ENCODE data around the gene CETN3.
A peak's percentile ranks its signal among the peaks of the same experiment; 100 is the strongest.

Gene CETN3

DNA sequence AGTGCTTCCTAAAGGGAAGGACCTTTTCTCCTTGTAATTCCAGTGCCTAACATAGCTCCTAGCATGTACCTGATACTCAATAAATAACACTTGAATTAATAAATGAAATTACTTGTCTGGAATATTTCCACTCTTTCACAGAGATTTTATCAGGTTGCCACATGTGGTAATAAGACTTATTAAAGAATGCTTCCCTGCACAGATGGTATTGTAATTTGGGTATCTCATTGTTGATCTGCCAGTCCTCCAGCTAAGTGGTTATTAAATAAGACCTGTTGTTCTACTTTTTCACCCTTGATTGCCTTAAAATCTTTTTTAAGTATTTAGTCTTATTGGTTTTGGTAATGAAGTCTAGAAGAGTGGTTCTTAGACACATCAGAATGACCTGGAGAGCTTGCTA lies 28.1 kb upstream of the CETN3 start:
- H3K23ac ChIP-seq (ENCODE audit: low read length) = no peak overlapping the region

DNA sequence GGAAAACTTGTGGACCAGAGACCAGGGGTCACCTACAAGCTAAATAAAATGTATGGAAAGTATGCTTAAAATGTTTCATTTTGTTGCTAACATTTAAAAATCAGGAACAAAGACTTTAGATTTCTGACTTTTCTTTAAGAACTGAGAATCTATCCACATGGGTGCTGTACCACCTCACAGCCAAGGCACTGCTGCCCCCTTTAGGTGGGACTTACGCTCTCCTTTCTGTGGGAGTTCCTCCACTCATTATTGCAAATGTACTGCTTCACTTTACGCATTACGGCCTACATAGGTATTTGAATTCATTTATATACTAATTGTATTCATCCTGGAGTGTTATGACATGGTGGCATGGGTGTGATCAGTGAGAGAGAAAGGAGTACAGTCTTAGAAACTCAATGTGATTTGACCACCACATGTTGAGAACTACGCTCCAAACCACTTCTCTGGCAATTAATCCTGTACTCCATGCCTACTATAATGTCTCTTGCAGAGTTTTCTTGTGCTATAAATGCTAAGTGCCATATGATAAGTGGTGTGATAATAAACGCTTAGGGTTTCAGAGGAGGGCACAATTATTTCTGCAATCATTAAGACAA lies 24.7 kb upstream of the CETN3 start:
- no CpG with 5 or more reads among the region's 5 CpGs for WGBS (ENCODE audit: extremely low coverage, insufficient coverage, insufficient read length)
- Histone ChIP-seq H3K79me1 (ENCODE audit: low read length) (no peaks in the 10 kb centered on the region), H3K27me3 (ENCODE audit: insufficient read depth, low read length) (no peaks in the 10 kb centered on the region), H3K14ac (ENCODE audit: low read length) (no peak overlapping the region), H3K4me3 (ENCODE audit: low read depth, low read length) (no peak overlapping the region), H4K12ac (ENCODE audit: low read depth, low read length) (no peak overlapping the region), H3K9ac (ENCODE audit: low read length) (no peak overlapping the region), H3K9me3 (ENCODE audit: insufficient read depth, low read depth, low read length) (no peaks in the 10 kb centered on the region), H4K8ac (ENCODE audit: low read depth, low read length) (no peak overlapping the region), H2BK5ac (ENCODE audit: low read depth, low read length, poor library complexity) (no peak overlapping the region), H4K91ac (ENCODE audit: low read depth, low read length) (no peak overlapping the region), H3K18ac (ENCODE audit: low read length) (no peak overlapping the region), H2AK5ac (ENCODE audit: low read length) (no peak overlapping the region), H2BK120ac (ENCODE audit: insufficient read depth, low read length, poor library complexity) (no peak overlapping the region), H3K4me2 (ENCODE audit: low read length) (no peak overlapping the region), H2BK12ac (ENCODE audit: low read length) (no peak overlapping the region), H3K23ac (ENCODE audit: low read length) (no peak overlapping the region), H3K79me2 (ENCODE audit: control insufficient read depth, insufficient read depth, low read length, poor library complexity) (no peaks in the 10 kb centered on the region), H3K4me1 (ENCODE audit: control insufficient read depth in 1 of 2, insufficient read depth in 2 of 2, low read length in 2 of 2) (no peaks in the 10 kb centered on the region), H2AFZ (ENCODE audit: insufficient read depth, low read length, poor library complexity) (no peak overlapping the region), H3K4ac (ENCODE audit: low read depth, low read length) (no peak overlapping the region), H3K27ac (ENCODE audit: low read depth, low read length) (no peak overlapping the region), H3K36me3 (ENCODE audit: control insufficient read depth in 1 of 2, insufficient read depth in 2 of 2, low read length in 2 of 2) (no peaks in the 10 kb centered on the region)
- DNase-seq = peak; percentile 25 to 70

More for the DNA sequence above, 28.1 kb upstream of the CETN3 start:
- no peak overlapping the region for H2BK5ac ChIP-seq (ENCODE audit: low read depth, low read length, poor library complexity)
- no peak overlapping the region for H3K9ac ChIP-seq (ENCODE audit: low read length)
- H2AFZ ChIP-seq (ENCODE audit: insufficient read depth, low read length, poor library complexity) = no peak overlapping the region
- H2BK120ac ChIP-seq (ENCODE audit: insufficient read depth, low read length, poor library complexity) = no peak overlapping the region
- no peaks in the 10 kb centered on the region for H3K36me3 ChIP-seq (ENCODE audit: control insufficient read depth in 1 of 2, insufficient read depth in 2 of 2, low read length in 2 of 2)
- no peak overlapping the region for H3K4me2 ChIP-seq (ENCODE audit: low read length)
- no peak overlapping the region for H4K91ac ChIP-seq (ENCODE audit: low read depth, low read length)
- H2BK12ac ChIP-seq (ENCODE audit: low read length) = no peak overlapping the region
- no peak overlapping the region for H3K27ac ChIP-seq (ENCODE audit: low read depth, low read length)
- H3K79me2 ChIP-seq (ENCODE audit: control insufficient read depth, insufficient read depth, low read length, poor library complexity) = no peaks in the 10 kb centered on the region
- no peak overlapping the region for H3K18ac ChIP-seq (ENCODE audit: low read length)
- H3K27me3 ChIP-seq (ENCODE audit: insufficient read depth, low read length) = no peaks in the 10 kb centered on the region
- H4K12ac ChIP-seq (ENCODE audit: low read depth, low read length) = no peak overlapping the region
- H3K9me3 ChIP-seq (ENCODE audit: insufficient read depth, low read depth, low read length) = no peaks in the 10 kb centered on the region
- no peak for DNase-seq
- no peak overlapping the region for H3K14ac ChIP-seq (ENCODE audit: low read length)
- H3K4me3 ChIP-seq (ENCODE audit: low read depth, low read length) = no peak overlapping the region
- no peak overlapping the region for H3K4ac ChIP-seq (ENCODE audit: low read depth, low read length)
- H3K79me1 ChIP-seq (ENCODE audit: low read length) = peaks cover 1% of the 10 kb centered on the region
- H2AK5ac ChIP-seq (ENCODE audit: low read length) = no peak overlapping the region
- H4K8ac ChIP-seq (ENCODE audit: low read depth, low read length) = no peak overlapping the region
- no peaks in the 10 kb centered on the region for H3K4me1 ChIP-seq (ENCODE audit: control insufficient read depth in 1 of 2, insufficient read depth in 2 of 2, low read length in 2 of 2)

DNA sequence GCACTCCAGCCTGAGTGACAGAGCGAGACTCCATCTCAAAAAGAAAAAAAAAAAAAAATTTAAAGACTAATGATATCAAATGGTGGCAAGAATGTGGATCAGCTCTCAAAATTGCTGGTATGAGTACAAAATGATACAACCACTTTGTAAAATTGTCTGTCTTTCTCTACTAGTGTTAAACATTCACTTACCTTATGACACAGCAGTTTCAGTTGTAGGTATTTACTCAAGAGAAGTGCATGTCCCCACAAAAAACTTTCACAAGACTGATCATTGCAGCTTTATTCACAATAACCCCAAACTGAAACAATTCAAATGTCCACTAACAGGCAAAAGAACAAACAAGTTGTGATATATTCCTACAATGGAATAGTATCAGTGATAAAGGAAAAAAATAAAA lies 14.7 kb upstream of the CETN3 start:
- no peak overlapping the region for H3K27ac ChIP-seq (ENCODE audit: low read depth, low read length)
- H2AFZ ChIP-seq (ENCODE audit: insufficient read depth, low read length, poor library complexity) = no peak overlapping the region
- H2BK12ac ChIP-seq (ENCODE audit: low read length) = no peak overlapping the region
- no peak overlapping the region for H2AK5ac ChIP-seq (ENCODE audit: low read length)
- no peak overlapping the region for H3K4me3 ChIP-seq (ENCODE audit: low read depth, low read length)
- no peak overlapping the region for H3K9ac ChIP-seq (ENCODE audit: low read length)
- H3K79me1 ChIP-seq (ENCODE audit: low read length) = no peaks in the 10 kb centered on the region
- no CpG with 5 or more reads among the region's 1 CpG for WGBS (ENCODE audit: extremely low coverage, insufficient coverage, insufficient read length)
- no peak overlapping the region for H3K4me2 ChIP-seq (ENCODE audit: low read length)
- no peak for DNase-seq
- no peak overlapping the region for H4K91ac ChIP-seq (ENCODE audit: low read depth, low read length)
- no peak overlapping the region for H3K18ac ChIP-seq (ENCODE audit: low read length)
- H3K23ac ChIP-seq (ENCODE audit: low read length) = no peak overlapping the region
- no peaks in the 10 kb centered on the region for H3K27me3 ChIP-seq (ENCODE audit: insufficient read depth, low read length)
- no peak overlapping the region for H2BK5ac ChIP-seq (ENCODE audit: low read depth, low read length, poor library complexity)
- no peaks in the 10 kb centered on the region for H3K79me2 ChIP-seq (ENCODE audit: control insufficient read depth, insufficient read depth, low read length, poor library complexity)
- no peaks in the 10 kb centered on the region for H3K36me3 ChIP-seq (ENCODE audit: control insufficient read depth in 1 of 2, insufficient read depth in 2 of 2, low read length in 2 of 2)
- no peak overlapping the region for H2BK120ac ChIP-seq (ENCODE audit: insufficient read depth, low read length, poor library complexity)
- H3K14ac ChIP-seq (ENCODE audit: low read length) = no peak overlapping the region
- H4K8ac ChIP-seq (ENCODE audit: low read depth, low read length) = no peak overlapping the region
- H3K4ac ChIP-seq (ENCODE audit: low read depth, low read length) = no peak overlapping the region
- no peak overlapping the region for H4K12ac ChIP-seq (ENCODE audit: low read depth, low read length)
- H3K4me1 ChIP-seq (ENCODE audit: control insufficient read depth in 1 of 2, insufficient read depth in 2 of 2, low read length in 2 of 2) = no peaks in the 10 kb centered on the region
- no peaks in the 10 kb centered on the region for H3K9me3 ChIP-seq (ENCODE audit: insufficient read depth, low read depth, low read length)

DNA sequence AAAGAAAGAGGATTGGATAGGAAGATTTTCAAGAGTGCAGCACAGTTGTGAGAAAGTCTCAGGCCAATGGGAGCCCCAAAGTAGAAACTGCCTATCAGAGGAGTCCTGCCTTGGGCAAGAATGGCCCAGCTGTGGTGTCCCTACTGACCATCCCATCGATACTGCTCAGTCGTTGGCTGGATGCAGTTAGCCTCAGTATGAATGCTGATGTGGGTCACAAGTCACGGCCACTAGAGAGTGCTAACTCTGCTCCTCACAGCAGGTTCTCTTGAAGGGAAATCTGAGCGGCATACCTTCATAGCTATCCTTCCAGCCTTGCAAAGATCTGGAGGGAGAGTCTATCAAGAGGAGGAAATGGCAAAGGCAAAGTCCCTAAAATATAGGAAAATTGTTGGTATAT lies 11.6 kb upstream of the CETN3 start:
- Histone ChIP-seq H3K36me3 (ENCODE audit: control insufficient read depth in 1 of 2, insufficient read depth in 2 of 2, low read length in 2 of 2) (no peaks in the 10 kb centered on the region), H3K14ac (ENCODE audit: low read length) (no peak overlapping the region), H3K27ac (ENCODE audit: low read depth, low read length) (no peak overlapping the region), H3K27me3 (ENCODE audit: insufficient read depth, low read length) (no peaks in the 10 kb centered on the region), H3K4me3 (ENCODE audit: low read depth, low read length) (no peak overlapping the region), H3K9me3 (ENCODE audit: insufficient read depth, low read depth, low read length) (no peaks in the 10 kb centered on the region), H4K12ac (ENCODE audit: low read depth, low read length) (no peak overlapping the region), H3K9ac (ENCODE audit: low read length) (no peak overlapping the region), H2BK120ac (ENCODE audit: insufficient read depth, low read length, poor library complexity) (no peak overlapping the region), H3K4ac (ENCODE audit: low read depth, low read length) (no peak overlapping the region), H3K79me1 (ENCODE audit: low read length) (no peaks in the 10 kb centered on the region), H3K4me2 (ENCODE audit: low read length) (no peak overlapping the region), H2AK5ac (ENCODE audit: low read length) (no peak overlapping the region), H4K8ac (ENCODE audit: low read depth, low read length) (no peak overlapping the region), H3K79me2 (ENCODE audit: control insufficient read depth, insufficient read depth, low read length, poor library complexity) (no peaks in the 10 kb centered on the region), H2BK5ac (ENCODE audit: low read depth, low read length, poor library complexity) (no peak overlapping the region), H3K4me1 (ENCODE audit: control insufficient read depth in 1 of 2, insufficient read depth in 2 of 2, low read length in 2 of 2) (peaks cover 0 to 2% of the 10 kb centered on the region in 2 experiments), H2AFZ (ENCODE audit: insufficient read depth, low read length, poor library complexity) (no peak overlapping the region), H3K23ac (ENCODE audit: low read length) (no peak overlapping the region), H3K18ac (ENCODE audit: low read length) (no peak overlapping the region), H2BK12ac (ENCODE audit: low read length) (no peak overlapping the region), H4K91ac (ENCODE audit: low read depth, low read length) (no peak overlapping the region)
- DNase-seq = peak in 1 of 2 donors; percentile 43
- WGBS (ENCODE audit: extremely low coverage, insufficient coverage, insufficient read length) = no CpG with 5 or more reads among the region's 4 CpGs

Measured in trophoblast cell (in vitro differentiated cells and primary cell).